ENCODE data around the gene CHST8.
A peak's percentile ranks its signal among the peaks of the same experiment; 100 is the strongest.

The CHST8 gene

GRCh38 chr19:33720691-33721682 is 99.2 kb downstream of the CHST8 start:
- no peak for DNase-seq

- DNase-seq = no peak
Measured at GRCh38 chr19:33721735-33722297, 100.1 kb downstream of the CHST8 start.

- no peak for DNase-seq
Measured at GRCh38 chr19:33722456-33723239, 100.9 kb downstream of the CHST8 start.

- no peak for DNase-seq
Measured at GRCh38 chr19:33723512-33723911, 101.8 kb downstream of the CHST8 start.

GRCh38 chr19:33724021-33724720 is 102.4 kb downstream of the CHST8 start:
- no peak for DNase-seq

GRCh38 chr19:33724721-33725060 is 102.9 kb downstream of the CHST8 start:
- no peak for DNase-seq

- no peak for DNase-seq
Measured at GRCh38 chr19:33725567-33725966, 103.8 kb downstream of the CHST8 start.

GRCh38 chr19:33726756-33727155 is 105.0 kb downstream of the CHST8 start:
- no peak for DNase-seq

GRCh38 chr19:33727331-33727998 is 105.7 kb downstream of the CHST8 start:
- DNase-seq = no peak

GRCh38 chr19:33728141-33728540 is 106.4 kb downstream of the CHST8 start:
- no peak for DNase-seq

- no peak for DNase-seq
Measured at GRCh38 chr19:33730858-33731607, 109.3 kb downstream of the CHST8 start.

- DNase-seq = no peak
Measured at GRCh38 chr19:33731881-33732280, 110.1 kb downstream of the CHST8 start.

- no peak for DNase-seq
Measured at GRCh38 chr19:33734913-33735312, 113.2 kb downstream of the CHST8 start.

GRCh38 chr19:33736158-33736557 is 114.4 kb downstream of the CHST8 start:
- no peak for DNase-seq

- no peak for DNase-seq
Measured at GRCh38 chr19:33736787-33737186, 115.0 kb downstream of the CHST8 start.

- DNase-seq = no peak
Measured at GRCh38 chr19:33737681-33738371, 116.1 kb downstream of the CHST8 start.

- DNase-seq = peak; percentile 35
Measured at GRCh38 chr19:33740811-33741396, 119.2 kb downstream of the CHST8 start.

GRCh38 chr19:33745297-33745696 is 123.5 kb downstream of the CHST8 start:
- no peak for DNase-seq

- no peak for DNase-seq
Measured at GRCh38 chr19:33746159-33746558, 124.4 kb downstream of the CHST8 start.

GRCh38 chr19:33747273-33747672 is 125.5 kb downstream of the CHST8 start:
- no peak for DNase-seq

- no peak for DNase-seq
Measured at GRCh38 chr19:33748231-33748630, 126.5 kb downstream of the CHST8 start.

All from fibroblast of upper back skin (primary cell).